ENCODE results near the gene ZBTB7B. TPM values are rescaled to one million over a fixed set of nuclear protein-coding genes. Genes with fewer than 3 reads are reported as not detected.
A peak's percentile ranks its signal among the peaks of the same experiment; 100 is the strongest.

ZBTB7B gene
- total RNA-seq, 2 donors from 2014 or later, result 30.1 to 34.3 TPM

GRCh38 chr1:155022136-155022926, 19.7 kb downstream of the ZBTB7B start:
- Histone ChIP-seq H3K36me3 (replicated peaks in 1 of 2; ENCODE audit: insufficient read depth in 1 of 2, low read depth in 2 of 2) (no peaks in the 10 kb centered on the region), H3K9me3 (no peaks in the 10 kb centered on the region), H3K4me1 (peaks cover 27% of the 10 kb centered on the region), H3K27me3 (no peaks in the 10 kb centered on the region), H3K27ac (peak overlapping the region in 2 of 4 donors; percentile 14 to 46), H3K4me3 (no peak overlapping the region)
- DNase-seq, result no peak
- 71 to 84% methylated on average over 8 of the region's 8 CpGs for WGBS, 2 donors
- intact Hi-C loops (cut with DNase I), result no loop called here
- no peak for ATAC-seq
- TF ChIP-seq CTCF (IDR thresholded peaks at IDR 0.05) (no peak), POLR2A (IDR thresholded peaks at IDR 0.05) (no peak)

GRCh38 chr1:155022927-155023236, 20.3 kb downstream of the ZBTB7B start:
- TF ChIP-seq POLR2A (IDR thresholded peaks at IDR 0.05) (no peak), CTCF (IDR thresholded peaks at IDR 0.05) (no peak)
- intact Hi-C loops (cut with DNase I), result no loop called here
- DNase-seq, result peak in 3 of 4 donors; percentile 44 to 64 (median 49)
- H3K27me3 ChIP-seq, result no peaks in the 10 kb centered on the region
- 31 to 34% methylated on average over 2 to 4 of the region's 4 CpGs for WGBS, 2 donors
- ATAC-seq, result peak; percentile 10
- H3K9me3 ChIP-seq, result no peaks in the 10 kb centered on the region
- H3K4me1 ChIP-seq, result peaks cover 22% of the 10 kb centered on the region
- H3K27ac ChIP-seq, result peak overlapping the region in 2 of 4 donors; percentile 14 to 46
- no peak overlapping the region for H3K4me3 ChIP-seq
- no peaks in the 10 kb centered on the region for H3K36me3 ChIP-seq (replicated peaks in 1 of 2; ENCODE audit: insufficient read depth in 1 of 2, low read depth in 2 of 2)

- H3K36me3 ChIP-seq (replicated peaks in 1 of 2; ENCODE audit: insufficient read depth in 1 of 2, low read depth in 2 of 2), result no peaks in the 10 kb centered on the region
- no peak overlapping the region for H3K4me3 ChIP-seq
- no peak overlapping the region for H3K27ac ChIP-seq
- no peaks in the 10 kb centered on the region for H3K27me3 ChIP-seq
- TF ChIP-seq POLR2A (IDR thresholded peaks at IDR 0.05) (no peak), CTCF (IDR thresholded peaks at IDR 0.05) (no peak)
- WGBS, 2 donors, result 74 to 76% methylated on average over 5 of the region's 5 CpGs
- ATAC-seq (no peak), DNase-seq (no peak)
- intact Hi-C loops (cut with DNase I), result no loop called here
- no peaks in the 10 kb centered on the region for H3K9me3 ChIP-seq
- H3K4me1 ChIP-seq, result peaks cover 17% of the 10 kb centered on the region
These were observed 21.0 kb downstream of the ZBTB7B start for GRCh38 chr1:155023627-155024026.

- 82 to 89% methylated on average over 9 of the region's 9 CpGs for WGBS, 2 donors
- Histone ChIP-seq H3K27me3 (no peaks in the 10 kb centered on the region), H3K4me1 (peaks cover 17% of the 10 kb centered on the region), H3K9me3 (no peaks in the 10 kb centered on the region), H3K4me3 (no peak overlapping the region), H3K36me3 (replicated peaks in 1 of 2; ENCODE audit: insufficient read depth in 1 of 2, low read depth in 2 of 2) (no peaks in the 10 kb centered on the region), H3K27ac (no peak overlapping the region)
- ATAC-seq (no peak), DNase-seq (no peak)
- no peak for TF ChIP-seq CTCF (IDR thresholded peaks at IDR 0.05)
- no peak for TF ChIP-seq POLR2A (IDR thresholded peaks at IDR 0.05)
- intact Hi-C loops (cut with DNase I), result no loop called here
These were observed 21.7 kb downstream of the ZBTB7B start for GRCh38 chr1:155024315-155024714.

- DNase-seq, result no peak
- Histone ChIP-seq H3K9me3 (no peaks in the 10 kb centered on the region), H3K36me3 (replicated peaks in 1 of 2; ENCODE audit: insufficient read depth in 1 of 2, low read depth in 2 of 2) (no peaks in the 10 kb centered on the region), H3K4me1 (peaks cover 17% of the 10 kb centered on the region), H3K27me3 (no peaks in the 10 kb centered on the region), H3K4me3 (no peak overlapping the region), H3K27ac (no peak overlapping the region)
- intact Hi-C loops (cut with DNase I), result no loop called here
- WGBS, 2 donors, result 62 to 69% methylated on average over 5 to 9 of the region's 9 CpGs
- no peak for ATAC-seq
- TF ChIP-seq CTCF (IDR thresholded peaks at IDR 0.05) (no peak), POLR2A (IDR thresholded peaks at IDR 0.05) (no peak)
These were observed 23.6 kb downstream of the ZBTB7B start for GRCh38 chr1:155026154-155026553.

All from body of pancreas (tissue), 4 donors.